ENCODE measurements around the gene GAS2L1. TPM values are rescaled to one million over a fixed set of nuclear protein-coding genes. Genes with fewer than 3 reads are reported as not detected.
A peak's percentile ranks its signal among the peaks of the same experiment; 100 is the strongest.
"Not testable (repeated sequence)": the region's sequence is repeated elsewhere in the genome, so short reads cannot be mapped to it uniquely, and the experiment has no call there.

The GAS2L1 gene
- polyA plus RNA-seq, 10 donors = 8.1 to 15.9 (median 11.9) TPM

GRCh38 chr22:29340566-29340965 lies 34.1 kb downstream of the GAS2L1 start:
- no peak for DNase-seq

- DNase-seq = no peak
Measured at GRCh38 chr22:29341056-29341848, 34.8 kb downstream of the GAS2L1 start.

- no peak for DNase-seq
Measured at GRCh38 chr22:29341849-29342127, 35.3 kb downstream of the GAS2L1 start.

- DNase-seq = no peak
Measured at GRCh38 chr22:29342177-29342576, 35.7 kb downstream of the GAS2L1 start.

GRCh38 chr22:29342577-29343312 lies 36.3 kb downstream of the GAS2L1 start:
- no peak for DNase-seq

GRCh38 chr22:29343313-29343805 lies 36.9 kb downstream of the GAS2L1 start:
- DNase-seq = no peak

GRCh38 chr22:29344137-29344536 lies 37.7 kb downstream of the GAS2L1 start:
- DNase-seq = peak; percentile 59 to 84 (median 71)

GRCh38 chr22:29344889-29345288 lies 38.4 kb downstream of the GAS2L1 start:
- not testable (repeated sequence) for DNase-seq

- no peak for DNase-seq
Measured at GRCh38 chr22:29345932-29346331, 39.5 kb downstream of the GAS2L1 start.

GRCh38 chr22:29346659-29347058 lies 40.2 kb downstream of the GAS2L1 start:
- no peak for DNase-seq

GRCh38 chr22:29348041-29348440 lies 41.6 kb downstream of the GAS2L1 start:
- DNase-seq = no peak

GRCh38 chr22:29348956-29349355 lies 42.5 kb downstream of the GAS2L1 start:
- no peak for DNase-seq

- DNase-seq = no peak
Measured at GRCh38 chr22:29351042-29351441, 44.6 kb downstream of the GAS2L1 start.

GRCh38 chr22:29351891-29352290 lies 45.4 kb downstream of the GAS2L1 start:
- DNase-seq = no peak

GRCh38 chr22:29352778-29353177 lies 46.3 kb downstream of the GAS2L1 start:
- DNase-seq = no peak

- no peak for DNase-seq
Measured at GRCh38 chr22:29353286-29353685, 46.8 kb downstream of the GAS2L1 start.

GRCh38 chr22:29353860-29354259 lies 47.4 kb downstream of the GAS2L1 start:
- no peak for DNase-seq

- not testable (repeated sequence) for DNase-seq
Measured at GRCh38 chr22:29357193-29357890, 50.9 kb downstream of the GAS2L1 start.

- DNase-seq = peak; percentile 47 to 77 (median 53)
Measured at GRCh38 chr22:29359469-29359868, 53.0 kb downstream of the GAS2L1 start.

Data from muscle of back (tissue), 11 donors.